Keratinocyte (primary cell): ENCODE measurements around the gene ORM2. TPM values are rescaled to one million over a fixed set of nuclear protein-coding genes. Genes with fewer than 3 reads are reported as not detected.
A peak's percentile ranks its signal among the peaks of the same experiment; 100 is the strongest.

Source experiments
- DNase-seq: peaks from one replicate; pipeline ENCODE4 v3.0.0-alpha.2; 2011; ENCODE audit warnings: low read depth, missing footprints, low spot score
- FAIRE-seq: peaks from 2 replicates; lab custom pipeline; 2011; peaks lifted over from hg19 to GRCh38; lab: Jason Lieb, UNC
- H2AFZ ChIP-seq: 2 replicates; pipeline ENCODE4 v1.6.0; 2012; ENCODE audit warnings: low read length, control low read depth, inconsistent platforms; ENCODE audit not compliant: control insufficient read depth
- H3K27ac ChIP-seq: 2 replicates; pipeline ENCODE4 v1.5.1; 2011; ENCODE audit warnings: low read length; ENCODE audit not compliant: control insufficient read depth, insufficient read depth
- H3K27me3 ChIP-seq: 3 replicates; pipeline ENCODE4 v1.6.0; 2011; ENCODE audit warnings: low read length; ENCODE audit not compliant: control insufficient read depth, insufficient read depth; ENCODE audit errors: extremely low read depth
- H3K36me3 ChIP-seq, 2 experiments: 2 replicates in 1 of 2; 3 replicates in 1 of 2; pipeline ENCODE4 v1.5.1; 2011; ENCODE audit warnings: low read length in 2 of 2, mild to moderate bottlenecking in 1 of 2; ENCODE audit not compliant: control insufficient read depth in 2 of 2, insufficient read depth in 2 of 2; ENCODE audit errors: extremely low read depth in 1 of 2
- H3K4me1 ChIP-seq: 3 replicates; pipeline ENCODE4 v1.5.1; 2011; ENCODE audit warnings: low read length; ENCODE audit not compliant: control insufficient read depth, insufficient read depth; ENCODE audit errors: extremely low read depth
- H3K4me2 ChIP-seq: 3 replicates; pipeline ENCODE4 v1.6.0; 2011; ENCODE audit warnings: low read depth, low read length; ENCODE audit not compliant: control insufficient read depth, insufficient read depth; ENCODE audit errors: extremely low read depth
- H3K4me3 ChIP-seq, 3 experiments: fragments of 200-600 bp in 1 of 3; sonication (generic) in 1 of 3; 2 replicates in 2 of 3; 3 replicates in 1 of 3; pipeline ENCODE4 v1.5.1; 2011 to 2016; ENCODE audit warnings: low read length in 3 of 3, mild to moderate bottlenecking in 3 of 3, control low read depth in 2 of 3, inconsistent platforms in 1 of 3, low read depth in 1 of 3, mixed read lengths in 1 of 3, mixed run types in 1 of 3, moderate library complexity in 1 of 3; ENCODE audit not compliant: control insufficient read depth in 2 of 3, insufficient read depth in 2 of 3; ENCODE audit errors: extremely low read depth in 1 of 3
- H3K79me2 ChIP-seq: 2 replicates; pipeline ENCODE4 v1.6.0; 2012; ENCODE audit warnings: low read length; ENCODE audit not compliant: control insufficient read depth, insufficient read depth
- H3K9ac ChIP-seq: 3 replicates; pipeline ENCODE4 v1.6.0; 2011; ENCODE audit warnings: low read length; ENCODE audit not compliant: control insufficient read depth, insufficient read depth; ENCODE audit errors: extremely low read depth
- H3K9me1 ChIP-seq: 3 replicates; pipeline ENCODE4 v1.6.0; 2011; ENCODE audit warnings: low read length; ENCODE audit not compliant: control insufficient read depth, insufficient read depth; ENCODE audit errors: extremely low read depth
- H3K9me3 ChIP-seq: 2 replicates; pipeline ENCODE4 v1.5.1; 2012; ENCODE audit warnings: low read depth, low read length; ENCODE audit not compliant: control insufficient read depth
- H4K20me1 ChIP-seq: 3 replicates; pipeline ENCODE4 v1.6.0; 2011; ENCODE audit warnings: low read length; ENCODE audit not compliant: control insufficient read depth, insufficient read depth; ENCODE audit errors: extremely low read depth
- CTCF ChIP-seq, 3 experiments: IDR thresholded peaks in 1 of 3; conservative IDR thresholded peaks in 1 of 3; optimal IDR thresholded peaks in 1 of 3; 2 replicates in 2 of 3; 3 replicates in 1 of 3; pipeline versions ENCODE3 to v1.5.1; 2011; ENCODE audit warnings: low read length in 3 of 3, mild to moderate bottlenecking in 3 of 3, moderate library complexity in 2 of 3, control low read depth in 1 of 3, inconsistent platforms in 1 of 3; ENCODE audit not compliant: insufficient read depth in 2 of 3; ENCODE audit errors: extremely low read depth in 1 of 3
- EZH2 ChIP-seq: IDR thresholded peaks from one replicate; pipeline ENCODE4 v1.6.1; 2012; ENCODE audit warnings: inconsistent platforms, mild to moderate bottlenecking, low read length, moderate library complexity
- dilution Hi-C: fragments of 300-500 bp; cut with MboI; formaldehyde crosslinking; loops from one replicate; pipeline ENCODE4 v1.7.0; 2020; ENCODE audit warnings: low sequenced_read_pairs; ENCODE audit not compliant: extremely low pct_ligation_motif_present
- polyA plus RNA-seq, 5 experiments: library from polyadenylated mRNA; depleted of rRNA in 3 of 5; stranded (reverse) in 3 of 5; stranded (forward) in 1 of 5; unstranded in 1 of 5; fragments of >200 nt; gene quantifications; 1 replicate in 1 of 5; 2 replicates in 3 of 5; 3 replicates in 1 of 5; pipeline versions ENCODE4 v1.2.1 to v1.2.3, GENCODE V29; 2011 to 2012; ENCODE audit warnings: missing spikeins in 2 of 5, low read depth in 1 of 5, low replicate concordance in 1 of 5

ORM2 gene
- polyA plus RNA-seq, 1 donor (not counting 4 experiments of a cell fraction or from before 2014, with no cell fraction given), result not detected

- peaks cover 4% of the 10 kb centered on the region for H3K4me1 ChIP-seq
- H3K4me2 ChIP-seq, result no peak overlapping the region
- no peaks in the 10 kb centered on the region for H3K79me2 ChIP-seq
- DNase-seq (no peak), FAIRE-seq (no peak)
- TF ChIP-seq EZH2 (no peak), CTCF (optimal IDR thresholded peaks at IDR 0.05 in 1 of 3, IDR thresholded peaks at IDR 0.05 in 1 of 3, conservative IDR thresholded peaks at IDR 0.05 in 1 of 3; ENCODE audit: extremely low read depth in 1 of 3, insufficient read depth in 2 of 3, low read length in 3 of 3) (no peak)
- no peak overlapping the region for H3K9ac ChIP-seq
- H3K4me3 ChIP-seq, result no peak overlapping the region
- H2AFZ ChIP-seq, result no peak overlapping the region
- H3K36me3 ChIP-seq, result peaks cover 0 to 1% of the 10 kb centered on the region in 2 experiments
- no peaks in the 10 kb centered on the region for H3K9me3 ChIP-seq
- H3K27me3 ChIP-seq, result no peaks in the 10 kb centered on the region
- H3K27ac ChIP-seq, result no peak overlapping the region
- H4K20me1 ChIP-seq, result no peaks in the 10 kb centered on the region
- dilution Hi-C loops, result no loop called here
- H3K9me1 ChIP-seq, result peaks cover 2% of the 10 kb centered on the region
Measured at GRCh38 chr9:114338187-114338586, 8.5 kb downstream of the ORM2 start.

- Histone ChIP-seq H3K9me3 (no peaks in the 10 kb centered on the region), H3K4me3 (no peak overlapping the region), H3K4me2 (no peak overlapping the region), H3K4me1 (peaks cover 10% of the 10 kb centered on the region), H3K9ac (no peak overlapping the region), H3K9me1 (peaks cover 2% of the 10 kb centered on the region), H3K27me3 (no peaks in the 10 kb centered on the region), H3K79me2 (no peaks in the 10 kb centered on the region), H2AFZ (no peak overlapping the region), H3K27ac (no peak overlapping the region), H4K20me1 (no peaks in the 10 kb centered on the region), H3K36me3 (peaks cover 0 to 1% of the 10 kb centered on the region in 2 experiments)
- dilution Hi-C loops, result no loop called here
- no peak for FAIRE-seq
- TF ChIP-seq CTCF (optimal IDR thresholded peaks at IDR 0.05 in 1 of 3, IDR thresholded peaks at IDR 0.05 in 1 of 3, conservative IDR thresholded peaks at IDR 0.05 in 1 of 3; ENCODE audit: extremely low read depth in 1 of 3, insufficient read depth in 2 of 3, low read length in 3 of 3) (peak; percentile 87 to 91 (median 90)), EZH2 (no peak)
- no peak for DNase-seq
Measured at GRCh38 chr9:114339130-114339908, 9.7 kb downstream of the ORM2 start.
